Panc1 (cell line): ENCODE results near the gene ZNF471.

Experiments
- CTCF ChIP-seq: fragments of 450-650 bp; IDR thresholded peaks from 2 replicates; pipeline ENCODE4 v1.5.1; 2017; ENCODE audit warnings: mild to moderate bottlenecking
- POLR2AphosphoS5 ChIP-seq: IDR thresholded peaks from 2 replicates; pipeline ENCODE4 v1.6.1; 2012; ENCODE audit warnings: mild to moderate bottlenecking, low read depth, low read length, moderate library complexity
- SIN3A ChIP-seq: IDR thresholded peaks from 2 replicates; pipeline ENCODE4 v1.6.1; 2012; ENCODE audit warnings: low read depth, mild to moderate bottlenecking, low read length, moderate library complexity, borderline replicate concordance; ENCODE audit not compliant: insufficient read depth

- TF ChIP-seq CTCF (no peak), SIN3A (no peak), POLR2AphosphoS5 (no peak)
Measured at GRCh38 chr19:56538254-56538760, 30.7 kb downstream of the ZNF471 start.
